Activated CD4-positive, alpha-beta T cell treated with anti-CD3 and anti-CD28 coated beads for 36 hours (primary cell): ENCODE measurements around the gene GLRB. TPM values are rescaled to one million over a fixed set of nuclear protein-coding genes. Genes with fewer than 3 reads are reported as not detected.
"Not testable (repeated sequence)": the region's sequence is repeated elsewhere in the genome, so short reads cannot be mapped to it uniquely, and the experiment has no call there.

ENCODE experiments used
- ATAC-seq: fragments of 200-7000 bp; cut with Tn5 transposase; one replicate; pipeline ENCODE4 v1.10.0; 2021; ENCODE audit warnings: mild to moderate bottlenecking, moderate library complexity
- CTCF ChIA-PET: fragments of 350-600 bp; sonication (Branson Sonifier 250); formaldehyde crosslinking; loops from one replicate; lab custom pipeline; 2021; ENCODE audit warnings: antibody characterized with exemption; lab: Charles Lee
- POLR2A ChIA-PET: fragments of 350-600 bp; sonication (Branson Sonifier 250); formaldehyde crosslinking; loops from one replicate; lab custom pipeline; 2021; ENCODE audit warnings: antibody characterized with exemption, inconsistent platforms; lab: Charles Lee
- DNase-seq: peaks from one replicate; pipeline ENCODE4 v3.0.0-alpha.2; 2020
- H3K27ac Mint-ChIP-seq: one replicate; pipeline ENCODE4 v1.8.0; 2021; ENCODE audit warnings: mixed read lengths
- H3K27me3 Mint-ChIP-seq: one replicate; pipeline ENCODE4 v1.8.0; 2021; ENCODE audit warnings: mixed read lengths
- H3K36me3 Mint-ChIP-seq: one replicate; pipeline ENCODE4 v1.8.0; 2021; ENCODE audit warnings: low read depth, mixed read lengths
- H3K4me1 Mint-ChIP-seq: one replicate; pipeline ENCODE4 v1.8.0; 2021; ENCODE audit warnings: mixed read lengths
- H3K4me3 Mint-ChIP-seq: one replicate; pipeline ENCODE4 v1.8.0; 2021; ENCODE audit warnings: mild to moderate bottlenecking, moderate library complexity, mixed read lengths
- H3K9me3 Mint-ChIP-seq: one replicate; pipeline ENCODE4 v1.8.0; 2021; ENCODE audit warnings: low read depth, mixed read lengths
- intact Hi-C, 2 experiments: fragments of 100-400 bp; cut with DNase I in 1 of 2; cut with micrococcal nuclease in 1 of 2; formaldehyde crosslinking; loops; one replicate each; pipeline versions ENCODE4 v1.14.2 to v1.15.1; 2022 to 2024; cut with DNase I, micrococcal nuclease
- total RNA-seq, 2 experiments: library from RNA; stranded (reverse); gene quantifications; one replicate each; pipeline ENCODE4 v1.2.3, GENCODE V29; 2021

GLRB gene
- total RNA-seq, result not detected

- Mint-ChIP-seq H3K4me3 (no peak within 1 kb of the TSS), H3K27ac (no peak within 1 kb of the TSS), H3K27me3 (peaks cover 26% of the 10 kb centered on the region), H3K9me3 (no peaks in the 10 kb centered on the region), H3K4me1 (no peaks in the 10 kb centered on the region), H3K36me3 (no peaks in the 10 kb centered on the region)
- ATAC-seq (no peak), DNase-seq (no peak)
- ChIA-PET POLR2A (no interaction called here), CTCF (no interaction called here)
- intact Hi-C loops, result no loop called here
These were observed at the start of gene GLRB for GRCh38 chr4:157075811-157076577. GLRB (plus strand) TSS chr4:157076150; CDS start chr4:157078025, 1,875 bp downstream.

GRCh38 chr4:157035471-157035870 is 40.5 kb upstream of the GLRB start:
- CTCF ChIA-PET, result interaction anchor here (1.2 kb wide), 1 partner anchor 30 kb away, joined by 3 read pairs; no protein-coding TSS in a partner anchor
- intact Hi-C loops, result no loop called here
- Mint-ChIP-seq H3K9me3 (no peaks in the 10 kb centered on the region), H3K36me3 (no peaks in the 10 kb centered on the region), H3K27ac (no peak overlapping the region), H3K4me1 (no peaks in the 10 kb centered on the region), H3K4me3 (no peak overlapping the region), H3K27me3 (no peaks in the 10 kb centered on the region)
- no peak for DNase-seq
- ATAC-seq, result no peak
- POLR2A ChIA-PET, result no interaction called here

- intact Hi-C loops, result loop anchor here in 1 of 2 experiments (10.0 kb wide), 1 partner anchor 1086 kb away; the partner anchor contains the start of gene CTSO
- DNase-seq, result no peak
- Mint-ChIP-seq H3K36me3 (no peaks in the 10 kb centered on the region), H3K27me3 (no peaks in the 10 kb centered on the region), H3K27ac (no peak overlapping the region), H3K4me3 (no peak overlapping the region), H3K9me3 (no peaks in the 10 kb centered on the region), H3K4me1 (no peaks in the 10 kb centered on the region)
- no peak for ATAC-seq
- POLR2A ChIA-PET, result no interaction called here
- CTCF ChIA-PET, result no interaction called here
These were observed 35.5 kb upstream of the GLRB start for GRCh38 chr4:157040405-157040804.

- H3K27ac Mint-ChIP-seq, result no peak overlapping the region
- intact Hi-C loops, result loop anchor here in 1 of 2 experiments (10.0 kb wide), 1 partner anchor 1088 kb away; the partner anchor contains the start of gene CTSO
These were observed 32.8 kb upstream of the GLRB start for GRCh38 chr4:157043131-157043530.

GRCh38 chr4:157045507-157046127 is 30.3 kb upstream of the GLRB start:
- ChIA-PET POLR2A (no interaction called here), CTCF (no interaction called here)
- no peak for ATAC-seq
- H3K9me3 Mint-ChIP-seq, result no peaks in the 10 kb centered on the region
- H3K4me1 Mint-ChIP-seq, result no peaks in the 10 kb centered on the region
- no peak overlapping the region for H3K27ac Mint-ChIP-seq
- H3K36me3 Mint-ChIP-seq, result no peaks in the 10 kb centered on the region
- no peak for DNase-seq
- no peaks in the 10 kb centered on the region for H3K27me3 Mint-ChIP-seq
- H3K4me3 Mint-ChIP-seq, result no peak overlapping the region
- intact Hi-C loops, result loop anchor here in 1 of 2 experiments (10.0 kb wide), 1 partner anchor 1091 kb away; the partner anchor contains the start of gene CTSO

More at GRCh38 chr4:157043131-157043530, 32.8 kb upstream of the GLRB start:
- Mint-ChIP-seq H3K4me1 (no peaks in the 10 kb centered on the region), H3K9me3 (no peaks in the 10 kb centered on the region), H3K27me3 (no peaks in the 10 kb centered on the region), H3K36me3 (no peaks in the 10 kb centered on the region), H3K4me3 (no peak overlapping the region)
- no peak for DNase-seq
- ChIA-PET POLR2A (no interaction called here), CTCF (interaction anchor here (0.8 kb wide), 1 partner anchor 1091 kb away, joined by 3 read pairs; no protein-coding TSS in a partner anchor)
- no peak for ATAC-seq

GRCh38 chr4:157048248-157048647 is 27.7 kb upstream of the GLRB start:
- Mint-ChIP-seq H3K4me1 (no peaks in the 10 kb centered on the region), H3K36me3 (no peaks in the 10 kb centered on the region), H3K27me3 (no peaks in the 10 kb centered on the region), H3K4me3 (no peak overlapping the region), H3K27ac (no peak overlapping the region), H3K9me3 (no peaks in the 10 kb centered on the region)
- DNase-seq, result no peak
- intact Hi-C loops, result loop anchor here in 1 of 2 experiments (10.0 kb wide), 1 partner anchor 1093 kb away; the partner anchor contains the start of gene CTSO
- ATAC-seq, result no peak
- ChIA-PET CTCF (no interaction called here), POLR2A (no interaction called here)

GRCh38 chr4:157050561-157050960 is 25.4 kb upstream of the GLRB start:
- no peak overlapping the region for H3K4me3 Mint-ChIP-seq
- DNase-seq, result no peak
- no peaks in the 10 kb centered on the region for H3K36me3 Mint-ChIP-seq
- CTCF ChIA-PET, result no interaction called here
- intact Hi-C loops, result no loop called here
- no peak for ATAC-seq
- H3K4me1 Mint-ChIP-seq, result no peaks in the 10 kb centered on the region
- POLR2A ChIA-PET, result no interaction called here
- no peak overlapping the region for H3K27ac Mint-ChIP-seq
- no peaks in the 10 kb centered on the region for H3K27me3 Mint-ChIP-seq
- H3K9me3 Mint-ChIP-seq, result no peaks in the 10 kb centered on the region

- no peak overlapping the region for H3K27ac Mint-ChIP-seq
- H3K4me1 Mint-ChIP-seq, result no peaks in the 10 kb centered on the region
- H3K4me3 Mint-ChIP-seq, result no peak overlapping the region
- POLR2A ChIA-PET, result no interaction called here
- intact Hi-C loops, result no loop called here
- CTCF ChIA-PET, result no interaction called here
- H3K9me3 Mint-ChIP-seq, result no peaks in the 10 kb centered on the region
- no peaks in the 10 kb centered on the region for H3K27me3 Mint-ChIP-seq
- no peak for ATAC-seq
- no peaks in the 10 kb centered on the region for H3K36me3 Mint-ChIP-seq
- no peak for DNase-seq
These were observed 23.4 kb upstream of the GLRB start for GRCh38 chr4:157052429-157053040.

GRCh38 chr4:157057218-157057617 is 18.7 kb upstream of the GLRB start:
- DNase-seq (no peak), ATAC-seq (no peak)
- Mint-ChIP-seq H3K4me1 (no peaks in the 10 kb centered on the region), H3K4me3 (no peak overlapping the region), H3K27ac (no peak overlapping the region), H3K36me3 (no peaks in the 10 kb centered on the region), H3K9me3 (peaks cover 2% of the 10 kb centered on the region), H3K27me3 (no peaks in the 10 kb centered on the region)
- POLR2A ChIA-PET, result no interaction called here
- CTCF ChIA-PET, result no interaction called here
- intact Hi-C loops, result no loop called here

- H3K9me3 Mint-ChIP-seq, H3K27me3 Mint-ChIP-seq, DNase-seq, H3K4me3 Mint-ChIP-seq, ATAC-seq, H3K27ac Mint-ChIP-seq, intact Hi-C loops, CTCF ChIA-PET, H3K4me1 Mint-ChIP-seq, H3K36me3 Mint-ChIP-seq, POLR2A ChIA-PET: not testable (repeated sequence)
These were observed 17.1 kb upstream of the GLRB start for GRCh38 chr4:157058899-157059298.

GRCh38 chr4:157072002-157072401 is 3.9 kb upstream of the GLRB start:
- no peak for DNase-seq
- ATAC-seq, result no peak
- intact Hi-C loops, result no loop called here
- Mint-ChIP-seq H3K4me3 (no peak overlapping the region), H3K36me3 (no peaks in the 10 kb centered on the region), H3K4me1 (no peaks in the 10 kb centered on the region), H3K27me3 (peaks cover 19% of the 10 kb centered on the region), H3K27ac (no peak overlapping the region), H3K9me3 (no peaks in the 10 kb centered on the region)
- ChIA-PET POLR2A (no interaction called here), CTCF (no interaction called here)
